Mesenteric fat pad (tissue), 1 donor: ENCODE results near the gene DCBLD1. TPM values are rescaled to one million over a fixed set of nuclear protein-coding genes. Genes with fewer than 3 reads are reported as not detected.
"Not testable (repeated sequence)": the region's sequence is repeated elsewhere in the genome, so short reads cannot be mapped to it uniquely, and the experiment has no call there.

Experiments
- DNase-seq: peaks from one replicate; pipeline ENCODE4 v3.0.0-alpha.2; 2020; ENCODE audit warnings: low spot score
- long read RNA-seq: library from polyadenylated mRNA; unstranded; transcript quantifications from one replicate; pipeline ENCODE4 v2.0.0, GENCODE V29; 2020
- total RNA-seq: library from RNA; stranded (reverse); fragmentation: NEBNext Ultra II Directional; extraction: Animal tissue kit (Norgen Biotek cat#: 25700); gene quantifications from one replicate; pipeline ENCODE4 v1.2.1, GENCODE V29; 2021
- donor health status: DM: yes; HTN: yes; CAD: no.

DCBLD1 gene
- 9.9 TPM for total RNA-seq
- long read RNA-seq, partial matches to known transcripts: 3 of 3 reads
- long read RNA-seq, other reads (novel, unspliced or antisense): 0 of 3 reads

DNA sequence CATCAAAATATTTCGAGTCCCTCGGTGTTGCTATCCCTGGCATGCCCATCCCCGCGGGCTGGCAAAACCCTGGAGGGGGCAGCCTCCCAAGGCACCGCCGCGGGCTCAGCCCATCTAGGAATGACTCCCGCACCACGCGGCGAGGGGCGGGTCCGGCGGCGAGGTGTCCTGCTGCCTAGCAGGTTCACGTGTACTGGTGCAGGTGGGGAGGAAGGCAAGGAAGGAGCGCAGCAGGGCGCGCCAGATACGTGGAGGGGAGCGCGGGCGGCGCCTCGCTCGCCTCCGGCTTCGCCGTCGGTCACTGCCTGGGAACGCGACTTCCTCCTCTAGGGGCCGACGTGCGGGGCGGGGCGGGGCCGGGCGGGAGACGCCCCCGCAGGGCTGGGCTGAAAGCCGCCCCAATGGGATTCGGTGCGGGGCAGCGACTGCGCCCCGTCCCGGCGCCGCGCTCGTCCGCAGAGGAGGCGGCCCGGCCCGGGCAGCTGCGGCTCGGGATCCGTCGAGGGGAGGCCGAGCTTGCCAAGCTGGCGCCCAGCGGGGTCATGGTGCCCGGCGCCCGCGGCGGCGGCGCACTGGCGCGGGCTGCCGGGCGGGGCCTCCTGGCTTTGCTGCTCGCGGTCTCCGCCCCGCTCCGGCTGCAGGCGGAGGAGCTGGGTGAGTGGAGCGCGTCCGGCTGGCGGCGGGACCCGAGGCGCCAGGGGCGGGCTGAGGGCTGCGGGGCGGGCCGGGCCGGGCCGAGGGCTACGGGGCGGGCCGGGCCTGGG, at the start of gene DCBLD1:
TSS of gene DCBLD1 (plus strand) at position 435 of the 764 bp plus-strand sequence. CDS start at position 543, 108 bp downstream.
- DNase-seq: peak; percentile 91

DNA sequence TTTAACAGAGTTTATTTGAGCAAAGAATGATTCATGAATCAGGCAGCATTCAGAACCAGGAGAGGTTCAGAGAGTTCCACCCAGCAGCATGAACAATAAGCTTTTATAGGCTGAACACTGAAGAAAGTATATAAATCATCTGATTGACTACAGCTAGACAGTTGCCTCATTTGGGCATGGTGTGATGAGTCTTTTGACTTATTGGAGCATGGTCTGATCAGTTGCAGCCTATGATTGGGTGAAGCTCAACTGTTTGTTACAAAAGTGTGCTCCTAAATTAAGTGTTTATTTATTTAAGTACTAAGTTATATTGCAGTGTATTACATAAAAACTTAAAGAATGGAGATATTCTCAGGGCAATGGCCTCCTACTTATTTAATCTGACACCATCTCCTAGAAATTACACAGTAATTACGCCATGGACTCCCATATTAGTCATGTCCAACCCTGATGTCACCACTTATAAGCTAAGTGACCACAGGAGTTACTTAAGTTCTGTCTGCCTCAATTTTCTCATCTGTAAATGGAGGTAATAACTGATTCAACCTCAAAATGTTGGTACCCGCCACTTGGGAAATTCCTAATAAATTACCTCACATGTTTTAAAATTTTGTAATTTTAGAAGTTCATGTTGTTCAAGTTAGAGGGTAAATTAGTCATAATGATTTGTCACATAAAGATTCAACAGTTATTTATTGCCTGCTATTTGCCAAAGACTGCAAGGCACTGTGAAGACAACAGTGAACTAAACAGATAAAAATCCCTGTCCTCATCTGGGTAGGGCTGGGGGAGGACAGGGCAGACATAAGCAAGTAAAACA, 41.6 kb upstream of the DCBLD1 start:
- no peak for DNase-seq

DNA sequence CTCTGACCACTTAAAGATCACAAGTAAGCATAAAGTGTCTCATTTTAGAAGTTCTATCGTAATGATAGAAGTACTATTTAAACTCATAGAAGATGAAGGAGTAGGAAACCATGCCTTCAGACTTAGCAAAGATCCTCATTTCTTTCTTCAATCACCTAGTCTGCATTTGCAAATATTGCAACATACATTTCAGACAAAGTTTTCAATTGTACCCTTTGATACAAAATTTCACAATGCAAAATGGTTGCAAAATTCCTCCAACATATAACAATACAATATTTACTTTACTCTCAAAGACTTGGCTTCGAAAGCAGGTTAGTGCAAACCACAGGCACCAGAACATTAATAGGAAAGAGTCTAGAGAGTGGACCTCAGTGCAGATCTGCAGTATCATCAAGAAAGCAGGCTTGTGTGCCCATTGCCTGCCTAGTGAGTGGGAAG, 40.6 kb upstream of the DCBLD1 start:
- DNase-seq: no peak

DNA sequence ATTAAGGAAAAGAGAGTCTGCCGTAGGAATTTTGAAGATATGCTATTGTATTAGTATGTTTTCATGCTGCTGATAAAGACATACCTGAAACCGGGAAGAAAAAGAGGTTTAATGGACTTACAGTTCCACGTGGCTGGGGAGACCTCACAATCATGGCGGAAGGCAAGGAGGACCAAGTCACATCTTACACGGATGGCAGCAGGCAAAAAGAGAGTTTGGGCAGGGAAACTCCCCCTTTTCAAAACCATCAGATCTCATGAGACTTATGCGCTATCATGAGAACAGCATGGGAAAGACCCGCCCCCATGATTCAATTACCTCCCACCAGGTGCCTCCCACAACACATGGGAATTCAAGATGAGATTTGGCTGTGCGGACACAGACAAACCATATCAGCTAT, 40.2 kb upstream of the DCBLD1 start:
- DNase-seq: not testable (repeated sequence)

DNA sequence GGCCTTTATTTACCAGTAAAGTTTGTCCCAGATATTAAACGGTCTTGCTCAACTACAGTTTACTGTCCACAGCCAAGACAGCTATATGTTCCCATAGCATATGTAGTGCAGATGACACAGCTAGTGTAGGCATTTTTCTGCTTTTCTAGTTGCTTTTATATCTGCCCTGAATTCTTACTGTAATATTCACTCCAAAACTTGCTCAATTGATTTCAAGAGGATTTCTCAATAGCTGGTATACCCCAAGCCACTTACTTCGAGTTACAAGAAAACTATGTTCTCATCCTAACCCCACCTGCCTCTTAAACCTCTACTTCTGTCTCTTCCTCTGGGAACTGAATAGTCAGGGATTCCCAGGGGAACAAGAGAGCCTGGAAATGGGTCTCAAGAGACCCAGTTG, 37.9 kb upstream of the DCBLD1 start:
- no peak for DNase-seq

DNA sequence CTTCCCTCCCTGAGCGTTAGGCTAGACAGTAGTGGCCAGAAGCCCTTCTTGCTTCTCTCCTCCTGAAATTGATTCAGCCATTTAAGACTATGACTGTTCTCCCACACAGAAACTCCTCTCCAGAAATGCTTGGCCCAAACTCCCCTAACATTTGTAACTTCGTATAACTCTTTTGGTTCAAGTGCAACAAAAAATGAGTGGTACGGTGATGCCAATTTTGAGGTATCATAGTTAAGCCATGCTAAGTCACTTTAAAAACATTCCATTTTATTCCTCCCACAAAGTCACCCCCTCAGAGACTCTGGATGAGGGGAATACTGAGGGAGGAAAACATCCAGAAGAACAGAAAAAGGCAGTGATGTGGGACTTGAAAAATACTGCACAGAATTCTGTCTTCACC, 35.6 kb upstream of the DCBLD1 start:
- no peak for DNase-seq

DNA sequence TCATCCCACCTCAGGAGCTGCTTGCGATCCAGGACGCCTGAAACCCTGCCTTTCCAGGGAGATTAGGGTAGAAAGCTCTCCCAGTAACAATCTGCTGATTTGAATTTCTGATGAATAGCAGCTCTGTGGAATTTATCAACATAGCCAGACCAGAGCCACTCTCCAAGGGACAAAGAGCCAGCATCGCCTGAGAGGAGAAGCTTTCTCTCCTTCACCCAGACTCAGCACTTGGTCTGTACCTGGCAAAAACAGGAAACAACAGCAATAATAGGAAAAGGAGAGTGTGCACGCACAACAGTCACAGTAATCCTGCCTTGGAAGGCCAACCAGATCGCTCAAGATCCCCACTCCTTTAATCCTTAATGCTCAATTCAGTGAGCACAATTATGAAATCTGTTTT, 34.5 kb upstream of the DCBLD1 start:
- DNase-seq: no peak

DNA sequence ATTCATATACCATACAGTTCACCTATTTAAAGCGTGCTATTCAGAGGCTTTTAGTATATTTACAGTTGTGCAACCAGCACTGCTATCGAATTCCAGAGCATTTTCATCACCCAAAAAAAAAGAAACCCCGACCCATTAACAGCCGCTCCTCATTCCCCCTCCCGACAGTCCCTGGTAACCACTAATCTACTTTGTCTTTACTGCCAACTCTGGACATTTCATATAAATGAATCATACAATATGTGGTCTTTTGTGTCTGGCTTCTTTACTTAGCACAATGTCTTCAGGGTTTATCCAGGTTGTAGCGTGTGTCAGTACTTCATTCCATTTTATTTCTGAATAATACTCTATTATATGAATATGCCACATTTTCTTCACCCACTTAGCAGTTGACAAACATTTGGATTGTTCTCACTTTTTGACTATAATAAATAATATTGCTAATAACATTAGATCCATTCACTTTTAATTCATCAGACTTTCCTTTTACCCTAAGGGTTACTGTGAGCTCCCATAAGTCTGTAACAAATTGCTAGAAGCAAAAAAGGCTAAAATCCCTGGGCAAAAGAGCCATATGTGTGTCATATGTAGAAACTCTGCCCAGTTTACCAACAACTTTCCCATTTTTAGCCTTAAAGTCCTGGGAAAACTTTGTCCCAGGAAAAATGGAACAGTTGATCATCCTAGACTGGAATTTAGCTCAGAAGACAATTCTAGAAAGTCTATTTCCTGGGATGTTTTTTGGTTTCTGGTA, 33.6 kb upstream of the DCBLD1 start:
- no peak for DNase-seq

DNA sequence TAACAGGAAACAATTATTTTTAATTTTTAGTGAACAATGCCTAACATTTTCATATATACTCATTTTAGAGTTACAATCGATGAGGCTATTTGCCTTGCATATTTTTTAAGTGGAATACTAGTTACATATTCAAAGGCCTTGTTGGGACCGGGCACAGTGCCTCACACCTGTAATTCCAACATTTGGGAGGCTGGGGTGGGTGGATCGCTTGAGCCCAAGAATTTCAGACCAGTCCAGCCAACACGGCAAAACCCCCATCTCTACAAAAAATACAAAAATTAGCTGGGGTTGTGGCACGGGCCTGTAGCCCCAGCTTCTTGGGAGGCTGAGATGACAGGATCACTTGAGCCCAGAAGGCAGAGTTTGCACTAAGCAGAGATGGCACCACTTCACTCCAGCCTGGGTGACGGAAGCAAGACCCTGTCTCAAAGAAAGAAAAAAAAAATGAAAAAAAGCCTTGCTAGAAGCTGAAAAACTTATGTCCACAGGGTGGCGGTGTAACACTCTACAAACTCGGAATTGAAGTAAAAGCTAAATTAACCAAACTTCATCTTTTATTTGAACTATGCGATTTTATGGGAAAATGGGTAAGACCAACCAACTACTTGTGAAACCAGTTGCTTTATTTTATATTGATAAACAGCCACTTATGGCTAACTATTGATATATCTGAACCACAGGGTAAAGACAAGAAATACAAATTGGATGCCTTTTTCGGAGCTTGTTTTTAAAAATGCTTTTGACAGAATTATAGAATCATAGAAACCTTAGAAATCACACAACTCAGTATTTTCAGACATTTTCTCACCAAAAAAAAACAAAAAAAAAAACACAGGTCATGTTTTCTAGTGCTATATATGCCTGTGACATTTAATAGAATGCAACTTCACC, 32.7 kb upstream of the DCBLD1 start:
- DNase-seq: no peak

DNA sequence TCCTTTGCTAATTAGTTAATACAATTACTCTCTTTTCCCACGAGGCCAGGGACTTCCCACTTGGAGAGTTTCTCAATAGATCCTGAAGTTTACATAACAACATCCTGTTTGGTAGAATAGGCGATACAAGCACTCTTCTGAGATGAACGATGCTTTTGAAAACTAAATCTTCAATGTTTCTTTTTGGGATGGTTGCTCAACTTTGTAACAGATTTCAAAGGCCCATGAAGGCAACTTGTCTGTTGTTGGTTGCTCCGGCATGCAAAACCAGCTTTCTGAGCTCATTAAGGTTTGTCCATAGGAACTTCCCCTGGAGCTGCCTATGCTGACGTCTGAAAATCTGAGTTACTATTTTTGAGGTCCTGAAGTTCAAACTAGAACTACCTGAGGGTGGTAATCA, 30.8 kb upstream of the DCBLD1 start:
- DNase-seq: no peak

DNA sequence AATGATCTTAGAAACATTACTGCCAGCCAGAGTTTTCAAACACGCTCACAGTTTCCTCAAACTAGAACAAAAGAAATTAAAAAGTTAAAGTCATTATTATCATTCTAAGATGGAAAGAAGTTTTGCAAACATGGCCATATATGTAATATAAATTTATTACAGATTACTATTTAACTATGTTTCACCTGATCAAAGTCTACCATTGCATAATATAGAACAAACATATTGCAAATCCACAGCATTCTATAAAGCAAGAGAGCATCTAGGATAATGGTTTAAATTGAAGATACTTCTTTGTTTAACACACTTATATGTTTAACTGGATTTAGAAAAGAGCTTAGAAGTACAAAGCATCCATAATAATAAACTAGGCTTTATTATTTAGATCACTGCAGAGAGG, 26.2 kb upstream of the DCBLD1 start:
- DNase-seq: no peak

DNA sequence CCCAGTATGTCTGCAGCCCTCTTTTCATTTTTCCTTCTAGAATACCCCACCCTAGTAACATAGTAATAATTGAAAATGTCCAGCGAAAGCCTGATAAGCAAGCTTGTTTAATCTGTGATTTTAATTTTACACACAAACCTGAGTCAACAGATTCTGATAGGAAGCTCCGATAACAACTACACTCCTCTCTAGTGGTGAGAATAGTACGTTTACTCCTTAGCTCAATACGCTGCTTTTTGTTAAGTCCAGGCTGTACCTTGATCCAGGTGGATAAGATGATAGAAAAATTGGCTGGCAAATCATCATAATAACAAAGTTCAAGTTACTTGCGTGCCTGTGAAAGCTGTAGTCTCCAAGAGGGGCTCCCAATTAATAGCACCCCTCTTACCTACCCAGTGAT, 25.5 kb upstream of the DCBLD1 start:
- DNase-seq: no peak

DNA sequence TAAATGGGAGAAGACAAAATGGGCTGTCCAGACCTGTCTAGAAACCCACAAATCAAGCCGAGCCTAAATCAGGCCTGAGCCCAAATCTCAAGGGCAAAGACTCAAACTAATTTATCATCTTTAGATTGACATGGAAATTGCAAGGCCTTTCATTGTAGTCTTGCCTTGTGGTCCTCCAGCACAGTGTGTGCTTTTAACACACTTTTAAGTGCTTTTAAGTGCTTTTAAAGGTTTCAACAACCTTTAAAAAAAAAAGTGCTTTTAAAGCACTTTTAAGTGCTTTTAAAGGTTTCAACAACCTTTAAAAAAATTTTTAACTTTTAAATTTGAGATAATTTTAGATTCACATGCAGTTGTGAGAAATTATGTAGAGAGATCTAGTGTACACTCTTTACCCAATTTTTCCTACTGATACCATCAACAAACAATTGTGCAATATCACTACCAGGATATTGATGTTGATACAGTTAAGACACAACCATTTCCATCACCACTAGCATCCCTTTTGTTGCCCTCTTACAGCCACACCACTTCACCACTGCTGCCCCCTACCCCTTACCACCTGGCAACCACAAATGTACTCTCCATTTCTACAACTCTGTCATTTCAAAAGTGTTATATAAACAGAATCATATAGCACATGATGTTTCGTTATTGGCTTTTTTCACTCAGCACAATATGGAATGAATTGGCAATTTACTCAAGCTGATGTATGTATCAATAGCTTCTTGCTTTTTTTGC, 23.1 kb upstream of the DCBLD1 start:
- no peak for DNase-seq

DNA sequence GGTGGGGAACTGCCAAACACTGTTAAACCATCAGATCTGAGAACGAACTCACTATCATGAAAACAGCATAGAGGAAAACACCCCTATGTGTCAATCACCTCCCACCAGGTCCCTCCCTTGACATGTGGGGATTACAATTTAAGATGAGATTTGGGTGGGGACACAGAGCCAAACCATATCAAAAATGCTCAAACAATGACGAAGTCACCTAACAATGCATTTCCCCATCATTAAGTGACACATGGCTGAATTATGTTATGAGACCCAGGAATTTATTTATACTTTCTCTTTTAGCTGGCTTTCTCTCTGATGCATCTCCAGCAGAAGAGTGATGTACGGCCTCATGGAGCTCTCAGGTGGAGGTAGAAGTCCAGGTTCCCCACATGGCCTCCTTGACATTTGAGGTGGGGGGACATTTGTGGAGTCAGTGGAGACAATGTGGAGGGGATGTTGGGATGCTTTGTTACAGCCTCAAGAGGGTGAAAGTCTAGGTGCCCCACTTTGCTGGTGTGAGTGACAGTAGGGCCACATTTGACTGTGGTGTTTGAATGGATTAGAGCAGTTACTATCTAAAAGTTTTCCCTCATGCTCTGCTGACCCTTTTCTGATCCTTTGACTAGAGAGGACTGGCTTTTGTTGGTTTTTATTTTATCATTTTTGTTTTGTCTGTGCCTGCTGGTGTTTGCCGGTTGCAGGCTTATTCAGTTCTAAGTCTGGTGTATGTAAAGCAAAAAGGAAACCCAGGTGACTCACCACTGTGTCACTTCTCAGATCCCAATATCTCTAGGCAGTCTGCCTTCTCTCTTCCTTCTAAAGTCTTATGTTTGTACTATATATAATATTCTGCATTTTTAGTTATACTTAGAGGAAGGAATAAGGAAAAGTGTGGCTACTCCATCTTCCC, 18.5 kb upstream of the DCBLD1 start:
- no peak for DNase-seq

DNA sequence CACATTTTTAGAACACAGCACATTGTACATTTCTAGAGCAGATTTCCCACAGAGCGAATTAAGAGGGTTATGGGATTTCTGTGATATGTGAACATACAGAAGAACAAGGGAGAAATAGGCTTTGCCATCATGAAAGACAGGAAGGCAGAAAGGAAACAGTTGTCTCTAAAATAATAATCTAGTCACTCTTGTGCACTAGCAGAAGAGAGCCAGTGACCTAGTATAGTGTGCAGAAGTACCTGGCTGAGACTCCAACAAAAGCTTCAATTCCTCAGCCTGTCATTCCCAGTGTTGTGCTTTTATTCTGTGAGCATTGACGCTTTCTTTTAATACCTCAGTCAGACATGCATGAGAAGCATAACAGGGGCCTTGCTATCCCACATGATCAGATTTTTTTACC, 17.8 kb upstream of the DCBLD1 start:
- no peak for DNase-seq

DNA sequence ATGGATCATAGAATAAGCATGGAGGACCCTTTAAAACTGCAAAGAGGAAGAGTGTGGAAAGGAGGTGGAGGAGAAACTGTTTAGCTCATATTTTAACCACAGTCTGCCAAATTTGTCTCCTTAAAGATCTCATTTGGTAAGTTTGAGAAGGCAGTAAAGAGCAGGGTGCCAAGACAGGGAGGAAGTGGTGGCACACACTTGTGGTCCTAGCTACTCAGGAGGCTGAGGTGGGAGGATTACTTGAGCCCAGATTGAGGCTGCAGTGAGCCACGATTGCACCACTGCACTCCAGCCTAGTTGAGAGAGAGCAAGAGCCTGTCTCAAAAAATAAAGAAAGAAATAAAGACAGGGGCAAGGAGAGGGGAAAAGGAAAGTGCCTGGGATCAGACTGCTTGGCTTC, 16.8 kb upstream of the DCBLD1 start:
- DNase-seq: no peak

DNA sequence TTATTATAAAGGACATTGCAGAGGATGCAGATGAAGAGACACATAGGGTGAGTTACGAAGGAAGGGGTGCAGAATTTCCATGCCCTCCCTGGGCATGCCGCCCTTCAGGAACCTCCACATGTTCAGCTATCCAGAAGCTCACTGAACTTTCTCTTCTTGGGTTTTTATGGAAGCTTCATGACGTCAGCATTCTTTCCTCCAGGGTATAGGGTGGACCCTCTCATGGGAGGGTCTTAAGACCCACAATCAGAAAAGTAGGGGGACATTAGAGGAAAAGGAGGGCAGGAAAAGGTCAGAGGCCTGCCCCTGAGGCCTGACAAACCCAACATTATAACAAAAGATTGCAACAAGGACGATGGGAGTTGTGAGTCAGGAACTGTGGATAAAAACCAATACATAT, 14.6 kb upstream of the DCBLD1 start:
- no peak for DNase-seq

DNA sequence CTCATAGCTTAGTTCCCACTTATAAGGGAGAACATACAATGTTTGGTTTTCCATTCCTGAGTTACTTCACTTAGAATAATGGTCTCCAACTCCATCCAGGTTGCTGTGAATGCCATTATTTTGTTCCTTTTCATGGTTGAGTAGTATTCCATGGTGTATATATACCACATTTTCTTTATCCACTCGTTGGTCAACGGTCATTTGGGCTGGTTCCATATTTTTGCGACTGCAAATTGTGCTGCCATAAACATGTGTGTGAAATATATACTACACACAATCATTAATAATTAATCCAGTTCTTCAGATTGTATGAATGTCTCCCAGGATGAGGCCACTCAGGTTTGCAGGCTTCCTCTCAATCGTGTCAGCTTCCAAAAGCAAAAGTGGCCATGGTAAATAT, 13.9 kb upstream of the DCBLD1 start:
- not testable (repeated sequence) for DNase-seq

DNA sequence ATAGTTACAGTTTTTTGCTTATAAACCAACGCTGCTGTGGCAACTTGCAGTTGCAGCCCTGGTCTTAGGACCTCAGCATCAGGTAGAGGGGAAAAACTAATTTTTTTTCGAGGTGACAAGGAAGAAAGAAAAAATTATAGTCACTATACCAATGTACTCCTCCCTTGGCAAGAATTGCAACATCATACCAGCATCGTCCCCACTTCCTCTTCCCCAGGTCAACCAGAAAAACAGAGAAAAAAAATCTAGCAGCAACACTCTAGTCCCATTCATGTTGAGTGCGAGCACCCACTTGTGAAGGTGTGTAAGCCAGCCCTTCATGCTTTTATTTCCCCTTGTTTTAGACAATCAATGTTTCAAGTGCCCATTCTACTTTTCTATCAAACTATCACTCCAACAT, 13.1 kb upstream of the DCBLD1 start:
- DNase-seq: no peak
